Kidney tubule cell (primary cell): ENCODE data around the gene ZNF516.
A peak's percentile ranks its signal among the peaks of the same experiment; 100 is the strongest.

Experiments
- DNase-seq: peaks from one replicate; pipeline ENCODE4 v3.0.0-alpha.2; 2018; ENCODE audit warnings: low spot score

Gene ZNF516

DNA sequence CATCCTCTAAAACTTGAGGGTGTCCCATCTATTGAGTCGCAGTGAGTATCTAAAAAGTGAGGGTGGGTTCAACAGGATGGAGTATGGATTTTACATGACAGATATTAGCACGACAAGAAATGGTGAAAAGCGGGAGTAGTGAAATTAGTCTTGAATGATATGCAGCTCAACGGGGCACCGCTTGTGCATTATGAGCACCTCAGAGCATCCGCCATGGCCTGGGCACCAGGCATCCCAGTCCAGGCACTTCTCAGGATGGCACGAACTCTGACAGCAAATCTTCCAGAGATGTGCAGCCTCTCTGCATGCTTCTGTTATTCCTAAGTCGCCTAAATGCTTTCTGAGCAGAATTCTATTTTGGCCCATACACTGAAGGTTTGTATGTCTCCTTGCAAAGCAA, 57.1 kb downstream of the ZNF516 start:
- no peak for DNase-seq

DNA sequence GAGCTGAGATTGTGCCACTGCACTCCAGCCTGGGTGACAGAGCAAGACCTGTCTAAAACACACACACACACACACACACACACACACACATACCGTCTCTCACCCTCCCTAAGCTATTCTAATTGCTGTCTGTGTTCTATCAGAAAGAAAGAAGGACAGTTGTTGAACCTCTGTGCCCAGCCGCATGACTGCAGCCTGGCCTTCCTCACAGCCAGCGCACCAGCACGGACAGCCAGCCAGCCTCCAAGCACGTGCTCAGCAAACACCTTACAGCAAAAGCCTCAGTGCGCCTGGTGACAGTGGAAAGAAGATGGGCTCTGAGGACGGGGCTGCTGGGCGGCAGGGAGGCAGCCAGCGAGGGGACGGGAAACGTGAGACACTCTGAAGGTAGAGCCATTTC, 58.0 kb downstream of the ZNF516 start:
- DNase-seq: no peak

DNA sequence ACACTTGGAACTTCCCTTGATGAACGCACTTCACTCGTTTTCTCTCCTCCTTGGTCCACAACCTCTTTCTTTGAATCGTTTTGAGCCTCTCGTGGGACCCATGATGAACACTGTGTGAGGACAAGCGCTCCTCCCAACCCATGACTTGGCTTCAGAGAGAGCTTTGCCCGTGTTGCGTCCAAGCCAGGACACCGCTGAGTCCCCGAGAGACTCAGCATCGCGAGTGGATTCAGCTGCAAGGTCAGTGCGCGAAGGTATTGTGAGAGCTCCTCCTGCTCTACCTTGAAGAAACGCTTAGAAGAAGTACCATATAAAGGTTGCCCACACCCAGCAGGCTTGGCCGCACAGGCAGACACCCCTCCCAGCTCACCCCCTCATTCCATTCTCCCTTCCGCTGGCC, 58.7 kb downstream of the ZNF516 start:
- DNase-seq: no peak

DNA sequence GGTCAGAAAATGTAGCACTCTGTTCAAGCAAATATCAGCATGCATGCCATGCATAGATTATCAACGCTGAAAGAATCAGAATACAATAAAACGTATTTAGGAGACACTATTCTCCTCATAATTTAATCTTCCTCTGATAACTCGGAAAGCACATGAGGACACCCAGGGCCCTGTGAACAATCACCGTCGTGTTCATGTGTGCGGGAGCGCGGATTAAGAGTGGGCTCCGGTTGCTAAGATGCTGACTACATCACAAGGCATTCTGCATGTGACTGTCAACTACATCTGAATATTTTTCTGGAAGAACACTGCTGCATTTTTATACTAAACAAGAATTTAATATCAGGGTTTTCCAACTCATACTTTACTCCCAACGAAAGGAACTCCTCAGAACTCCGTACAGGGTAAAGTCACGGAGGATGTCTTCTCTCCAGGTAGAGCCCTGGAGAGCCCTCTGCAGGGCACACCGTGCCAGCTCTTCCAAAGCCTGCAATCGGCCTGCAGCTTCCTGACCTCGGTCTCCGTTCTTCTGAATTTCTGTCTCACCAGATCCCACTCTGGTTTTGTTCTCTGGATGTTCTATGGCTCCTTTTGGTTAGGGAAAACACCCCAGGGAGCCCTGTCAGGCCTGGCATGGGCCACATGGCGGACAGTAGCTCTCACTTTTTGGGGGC, 59.6 kb downstream of the ZNF516 start:
- DNase-seq: no peak

GRCh38 chr18:76434452-76434851, 60.6 kb downstream of the ZNF516 start:
- DNase-seq: no peak

DNA sequence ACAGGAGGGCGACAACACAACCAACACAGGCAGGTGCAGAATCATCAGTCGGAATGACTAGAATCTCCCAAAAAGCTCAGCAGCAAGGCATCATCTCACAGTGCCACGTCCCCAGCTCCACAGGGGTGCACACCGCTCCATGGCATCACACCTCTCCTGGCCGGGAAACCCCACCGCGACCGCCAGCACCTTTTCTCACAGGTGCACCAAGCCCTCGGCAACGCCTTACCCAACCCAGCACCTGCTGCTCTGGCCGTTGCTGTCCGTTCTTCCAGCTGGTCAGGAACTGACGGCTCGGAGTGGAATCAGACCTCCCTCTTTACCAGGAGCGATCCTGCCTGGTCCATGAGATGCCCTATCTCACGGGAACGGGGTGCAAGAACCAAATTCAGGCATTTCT, 61.3 kb downstream of the ZNF516 start:
- no peak for DNase-seq

DNA sequence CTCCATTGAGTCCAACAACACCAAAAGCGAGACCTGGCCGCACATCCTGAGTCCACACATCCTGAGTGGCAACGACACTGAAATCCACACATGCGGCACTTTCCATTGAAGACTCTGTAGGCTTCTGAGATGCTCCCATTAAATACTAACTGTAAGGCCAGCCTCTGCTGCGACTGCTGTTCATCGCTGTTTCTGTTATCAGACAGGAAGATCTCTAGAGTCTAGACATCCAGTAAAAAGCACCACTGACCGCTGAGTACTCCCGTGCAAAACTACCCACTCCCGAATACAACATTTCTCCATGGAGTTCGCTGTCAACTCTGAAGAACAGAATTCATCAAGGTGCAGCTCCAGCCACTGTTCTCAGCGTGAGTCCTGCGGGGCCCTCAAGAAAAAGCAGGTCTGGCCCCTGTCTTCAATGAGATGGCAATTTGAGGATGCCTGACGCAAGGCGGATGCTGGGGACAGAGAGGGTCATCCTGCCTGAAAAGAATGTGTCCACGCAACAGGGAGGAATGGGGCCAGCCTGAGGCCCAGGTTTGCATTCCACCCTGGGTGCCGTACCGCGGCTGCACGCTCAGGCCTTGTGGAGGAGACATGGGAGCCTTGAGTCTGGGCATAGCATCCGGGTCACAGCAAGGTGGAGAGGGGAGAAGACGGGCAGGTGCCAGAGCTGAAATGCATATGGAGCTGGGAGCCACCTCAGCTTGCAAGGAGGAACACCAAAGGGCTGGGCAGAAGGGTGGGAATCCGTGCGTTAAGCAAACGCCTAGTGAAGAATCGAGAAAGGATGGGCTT, 61.9 kb downstream of the ZNF516 start:
- no peak for DNase-seq

- no peak for DNase-seq
These were observed 62.7 kb downstream of the ZNF516 start for GRCh38 chr18:76432274-76432755.

DNA sequence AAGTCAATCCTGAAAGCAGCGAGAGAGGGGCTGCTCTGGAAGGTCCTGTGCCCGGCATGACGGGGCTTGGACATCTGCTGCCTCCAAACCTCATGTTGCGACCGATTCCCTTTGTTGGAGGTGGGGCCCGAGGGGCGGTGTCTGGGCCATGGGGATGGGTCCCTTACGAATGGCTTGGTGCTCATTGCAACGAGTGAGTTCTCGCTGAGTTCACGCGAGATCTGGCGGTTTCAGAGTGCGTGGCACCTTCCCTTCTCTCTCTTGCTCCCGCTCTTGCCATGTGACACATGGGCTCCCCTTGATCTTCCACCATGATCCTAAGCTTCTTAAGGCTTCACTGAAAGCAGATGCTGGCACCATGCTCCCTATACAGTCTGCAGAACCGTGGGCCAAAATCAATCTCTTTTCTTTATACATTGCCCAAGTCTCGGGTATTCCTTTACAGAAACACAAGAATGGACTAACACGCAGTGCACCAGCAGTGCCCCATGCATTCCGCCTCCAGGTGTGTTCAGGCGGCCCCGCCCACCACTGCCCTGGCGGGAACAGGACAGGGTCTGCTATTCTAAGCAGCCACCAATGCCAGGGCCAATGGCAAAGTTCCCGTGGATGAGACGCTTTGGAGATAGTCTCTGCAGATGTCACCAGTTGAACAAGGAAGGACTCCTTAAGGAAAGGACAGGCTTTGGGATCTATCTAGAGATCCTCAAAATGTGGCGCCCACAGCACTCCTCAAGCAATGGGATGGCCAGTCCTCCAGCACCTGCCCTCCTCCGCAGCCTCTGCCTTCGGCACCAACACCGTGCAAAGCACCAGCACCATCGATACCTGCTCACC, 63.4 kb downstream of the ZNF516 start:
- DNase-seq: no peak

GRCh38 chr18:76430636-76431035, 64.4 kb downstream of the ZNF516 start:
- DNase-seq: no peak

- DNase-seq: peak; percentile 29
These were observed 65.5 kb downstream of the ZNF516 start for GRCh38 chr18:76429262-76430126.

- no peak for DNase-seq
These were observed 66.4 kb downstream of the ZNF516 start for GRCh38 chr18:76428396-76429261.

DNA sequence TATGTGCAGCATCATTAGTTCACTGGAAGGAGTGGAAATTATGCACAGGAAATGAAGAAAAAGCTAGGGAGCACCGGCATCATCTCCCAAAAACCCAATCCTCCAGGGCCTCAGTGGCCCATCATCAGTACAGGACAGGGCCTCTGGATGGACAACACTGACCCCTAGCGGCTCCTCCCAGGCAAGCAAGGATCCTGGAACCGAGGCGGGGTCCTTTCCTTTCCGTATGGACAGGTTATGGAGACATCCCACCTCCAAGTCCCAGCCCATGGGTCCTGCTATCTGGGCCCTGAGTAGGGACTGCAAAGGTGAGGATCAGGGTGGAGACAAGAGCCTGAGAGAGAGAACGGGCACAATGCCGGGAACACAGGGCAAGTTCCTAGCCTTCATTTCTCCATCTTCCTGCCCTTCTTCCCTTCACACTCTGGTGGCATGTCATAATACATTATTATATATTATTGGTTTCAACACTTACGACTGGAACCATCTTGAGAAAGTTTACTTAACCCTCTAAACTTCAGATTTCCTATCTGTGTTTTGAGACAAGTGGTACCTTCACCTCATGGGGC, 68.2 kb downstream of the ZNF516 start:
- peak; percentile 23 for DNase-seq

DNA sequence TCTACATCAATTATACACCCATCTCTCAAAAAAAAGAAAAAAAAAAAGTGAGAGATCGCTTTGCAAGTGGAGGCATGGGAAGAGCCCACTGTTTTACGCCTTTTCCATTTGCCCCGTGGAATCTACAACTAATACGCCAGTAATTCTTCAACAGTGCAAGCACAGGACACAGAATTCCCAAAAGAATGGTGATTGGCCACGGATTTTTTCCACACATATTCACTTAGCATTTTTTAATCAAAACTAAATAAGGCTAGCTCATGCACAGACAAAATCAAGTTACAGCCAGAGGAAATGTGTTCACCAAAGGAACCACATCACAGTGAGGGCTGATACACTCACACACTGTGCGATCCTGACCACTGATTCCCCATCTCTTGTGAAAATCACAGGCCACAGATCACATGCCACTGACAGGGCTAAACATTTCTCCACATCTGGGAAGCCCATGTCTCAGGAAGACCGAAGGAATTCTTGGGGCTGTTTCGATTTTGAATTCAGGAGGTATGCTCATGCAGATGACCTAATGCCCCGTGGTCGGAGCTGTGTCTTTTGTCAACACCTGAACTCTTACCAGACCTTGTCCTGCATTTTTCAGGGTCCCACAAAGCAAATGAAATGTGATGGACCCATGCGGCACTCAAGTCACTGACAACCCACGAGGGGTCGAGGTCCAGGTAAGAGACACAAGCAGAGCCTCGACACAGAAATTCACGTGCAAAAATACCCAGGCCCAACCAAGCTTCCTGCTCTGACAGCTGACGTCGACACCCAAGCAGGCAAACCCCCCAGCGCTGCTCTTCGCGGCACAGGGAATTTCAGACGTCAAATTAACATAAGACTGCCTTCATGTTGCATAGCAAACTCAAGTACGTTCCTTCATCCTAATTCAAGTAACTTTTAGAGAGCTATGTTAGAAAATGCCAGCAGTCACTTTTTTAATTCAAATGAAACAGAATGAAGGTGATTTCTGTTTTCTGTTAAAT, 69.6 kb downstream of the ZNF516 start:
- peak; percentile 20 for DNase-seq

GRCh38 chr18:76422838-76423237, 72.2 kb downstream of the ZNF516 start:
- DNase-seq: no peak

DNA sequence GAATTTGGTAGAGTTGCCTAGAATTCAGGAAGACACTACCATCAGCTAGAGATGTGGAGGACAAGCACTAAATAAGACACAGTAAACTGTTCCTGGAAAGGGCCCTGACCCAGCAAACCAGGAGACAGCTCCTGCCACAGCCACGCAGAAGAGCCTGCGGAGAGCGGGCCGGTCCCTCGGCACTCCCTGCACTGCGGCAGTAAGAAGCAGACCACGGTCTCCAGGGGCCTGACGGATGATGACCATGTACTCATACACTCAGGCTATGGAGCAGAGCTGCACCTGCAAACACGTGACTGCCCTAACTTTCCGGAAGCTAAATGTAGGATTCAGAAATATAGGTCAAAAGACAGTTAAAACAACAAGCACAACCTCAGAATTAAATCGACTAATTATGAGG, 72.9 kb downstream of the ZNF516 start:
- DNase-seq: no peak

GRCh38 chr18:76421685-76422078, 73.4 kb downstream of the ZNF516 start:
- DNase-seq: peak; percentile 14

DNA sequence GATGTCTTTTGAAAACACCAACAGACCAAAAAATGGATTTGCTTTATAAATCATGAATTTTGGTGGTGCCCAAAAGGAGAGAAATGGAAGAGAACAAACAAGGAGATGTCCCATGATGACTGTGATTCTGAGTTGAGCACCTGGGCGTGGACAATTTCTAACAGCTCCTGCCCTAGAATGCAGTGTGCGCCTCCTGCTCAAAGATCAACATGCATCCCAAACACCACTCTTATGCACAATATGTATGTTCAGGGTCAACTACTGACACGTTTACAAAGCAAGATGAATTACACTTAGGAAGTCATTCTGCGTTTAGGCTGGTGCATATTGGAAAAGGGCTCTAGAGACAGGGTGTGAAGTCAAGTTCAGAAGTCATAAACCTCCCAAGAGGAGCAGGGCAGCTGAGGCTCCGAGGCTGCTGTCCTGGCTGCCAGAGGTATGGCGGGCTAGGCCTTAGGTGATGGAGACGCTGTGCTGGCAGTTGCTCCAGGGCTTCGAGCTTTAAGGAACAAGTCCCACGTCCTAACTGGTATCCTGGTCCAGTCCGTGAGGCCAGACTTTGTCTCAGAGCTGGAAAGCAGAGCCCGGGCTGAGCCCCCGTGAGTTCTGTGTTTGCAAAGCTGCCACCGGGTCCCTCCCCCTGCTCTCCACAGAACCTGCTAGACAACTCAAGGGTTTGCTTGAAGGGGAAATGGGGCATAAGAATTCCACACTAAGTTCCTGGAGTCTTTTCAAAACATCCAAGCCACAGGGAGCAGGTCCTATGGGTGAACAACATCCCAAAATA, 74.0 kb downstream of the ZNF516 start:
- peak; percentile 8 for DNase-seq
